GM19351 (cell line): ENCODE measurements around the gene SLC22A3.
"Not testable (repeated sequence)": the region's sequence is repeated elsewhere in the genome, so short reads cannot be mapped to it uniquely, and the experiment has no call there.

Experiments
- ATAC-seq: cut with Tn5 transposase; IDR thresholded peaks from one replicate; pipeline ENCODE4 v1.9.1; 2021; ENCODE audit warnings: mild to moderate bottlenecking, moderate library complexity; ENCODE audit not compliant: unreplicated experiment

Gene SLC22A3

GRCh38 chr6:160348223-160349019, at the start of gene SLC22A3:
Gene SLC22A3, plus strand, starts transcription at chr6:160348378. Its CDS starts 42 bp downstream, at chr6:160348420.
- no peak for ATAC-seq

GRCh38 chr6:160299559-160299958, 48.6 kb upstream of the SLC22A3 start:
- ATAC-seq, result no peak

GRCh38 chr6:160300076-160300695, 48.0 kb upstream of the SLC22A3 start:
- no peak for ATAC-seq

GRCh38 chr6:160301339-160301738, 46.8 kb upstream of the SLC22A3 start:
- ATAC-seq, result no peak

- ATAC-seq, result not testable (repeated sequence)
Observed at GRCh38 chr6:160302431-160303082, 45.6 kb upstream of the SLC22A3 start.

GRCh38 chr6:160303806-160304205, 44.4 kb upstream of the SLC22A3 start:
- no peak for ATAC-seq

GRCh38 chr6:160305926-160306713, 42.1 kb upstream of the SLC22A3 start:
- ATAC-seq, result no peak

- ATAC-seq, result no peak
Observed at GRCh38 chr6:160309718-160310117, 38.5 kb upstream of the SLC22A3 start.

- no peak for ATAC-seq
Observed at GRCh38 chr6:160312900-160313299, 35.3 kb upstream of the SLC22A3 start.

- ATAC-seq, result no peak
Observed at GRCh38 chr6:160315310-160315709, 32.9 kb upstream of the SLC22A3 start.

- ATAC-seq, result no peak
Observed at GRCh38 chr6:160316261-160316660, 31.9 kb upstream of the SLC22A3 start.

- ATAC-seq, result no peak
Observed at GRCh38 chr6:160319246-160319645, 28.9 kb upstream of the SLC22A3 start.

- no peak for ATAC-seq
Observed at GRCh38 chr6:160321729-160322505, 26.3 kb upstream of the SLC22A3 start.

GRCh38 chr6:160327981-160328380, 20.2 kb upstream of the SLC22A3 start:
- ATAC-seq, result no peak

GRCh38 chr6:160328447-160328846, 19.7 kb upstream of the SLC22A3 start:
- no peak for ATAC-seq

- ATAC-seq, result no peak
Observed at GRCh38 chr6:160329188-160329587, 19.0 kb upstream of the SLC22A3 start.

- no peak for ATAC-seq
Observed at GRCh38 chr6:160330619-160331018, 17.6 kb upstream of the SLC22A3 start.

GRCh38 chr6:160331204-160331603, 17.0 kb upstream of the SLC22A3 start:
- ATAC-seq, result no peak

- no peak for ATAC-seq
Observed at GRCh38 chr6:160331753-160332152, 16.4 kb upstream of the SLC22A3 start.

- no peak for ATAC-seq
Observed at GRCh38 chr6:160333101-160333500, 15.1 kb upstream of the SLC22A3 start.
